ENCODE results near the gene SEH1L.
"Not testable (repeated sequence)": the region's sequence is repeated elsewhere in the genome, so short reads cannot be mapped to it uniquely, and the experiment has no call there.

SEH1L gene

GRCh38 chr18:12947285-12948049 is at the start of gene SEH1L:
Gene SEH1L (plus strand): TSS chr18:12948011. CDS start chr18:12948122, 111 bp downstream.
- peak; percentile 89 for DNase-seq

GRCh38 chr18:12901208-12901607 is 46.6 kb upstream of the SEH1L start:
- not testable (repeated sequence) for DNase-seq

GRCh38 chr18:12904012-12904516 is 43.7 kb upstream of the SEH1L start:
- peak; percentile 92 for DNase-seq

- no peak for DNase-seq
These were observed 41.7 kb upstream of the SEH1L start for GRCh38 chr18:12906119-12906518.

- no peak for DNase-seq
These were observed 41.0 kb upstream of the SEH1L start for GRCh38 chr18:12906773-12907172.

- no peak for DNase-seq
These were observed 40.4 kb upstream of the SEH1L start for GRCh38 chr18:12907258-12907925.

GRCh38 chr18:12908706-12909105 is 39.1 kb upstream of the SEH1L start:
- no peak for DNase-seq

- DNase-seq, result no peak
These were observed 36.5 kb upstream of the SEH1L start for GRCh38 chr18:12911025-12911928.

GRCh38 chr18:12911929-12912703 is 35.7 kb upstream of the SEH1L start:
- DNase-seq, result no peak

GRCh38 chr18:12921178-12921577 is 26.6 kb upstream of the SEH1L start:
- no peak for DNase-seq

GRCh38 chr18:12922266-12922665 is 25.5 kb upstream of the SEH1L start:
- DNase-seq, result no peak

GRCh38 chr18:12924616-12925015 is 23.2 kb upstream of the SEH1L start:
- DNase-seq, result no peak

- DNase-seq, result no peak
These were observed 19.6 kb upstream of the SEH1L start for GRCh38 chr18:12928206-12928605.

GRCh38 chr18:12928641-12929040 is 19.2 kb upstream of the SEH1L start:
- DNase-seq, result no peak

- DNase-seq, result no peak
These were observed 18.2 kb upstream of the SEH1L start for GRCh38 chr18:12929477-12930083.

- no peak for DNase-seq
These were observed 17.4 kb upstream of the SEH1L start for GRCh38 chr18:12930376-12930775.

GRCh38 chr18:12930908-12931307 is 16.9 kb upstream of the SEH1L start:
- DNase-seq, result no peak

- no peak for DNase-seq
These were observed 14.5 kb upstream of the SEH1L start for GRCh38 chr18:12933327-12933726.

- DNase-seq, result peak; percentile 70
These were observed 13.2 kb upstream of the SEH1L start for GRCh38 chr18:12934454-12935071.

- DNase-seq, result no peak
These were observed 8.6 kb upstream of the SEH1L start for GRCh38 chr18:12939162-12939561.

GRCh38 chr18:12943215-12943614 is 4.6 kb upstream of the SEH1L start:
- no peak for DNase-seq
